Measurements from ENCODE around the gene EEFSEC. TPM values are rescaled to one million over a fixed set of nuclear protein-coding genes. Genes with fewer than 3 reads are reported as not detected.

Gene EEFSEC
- polyA plus RNA-seq, 1 experiment = 16.3 TPM

GRCh38 chr3:128312271-128312670 is 159.0 kb downstream of the EEFSEC start:
- CTCF ChIA-PET = interaction anchor here (0.5 to 1.5 kb wide), 5 partner anchors 8 to 217 kb away, joined by 3 to 4 read pairs (median 3); no protein-coding TSS in a partner anchor
- POLR2A ChIA-PET = no interaction called here

GRCh38 chr3:128313071-128313725 is 159.9 kb downstream of the EEFSEC start:
- CTCF ChIA-PET = interaction anchor here (1.0 to 1.5 kb wide), 2 partner anchors 9 to 218 kb away, joined by 3 to 4 read pairs; no protein-coding TSS in a partner anchor

More at GRCh38 chr3:128312271-128312670, 159.0 kb downstream of the EEFSEC start:
- Histone ChIP-seq H3K27me3 (ENCODE audit: control insufficient read depth, insufficient read depth, low read length) (no peaks in the 10 kb centered on the region), H3K36me3 (ENCODE audit: control insufficient read depth, insufficient read depth, low read length) (no peaks in the 10 kb centered on the region), H3K4me3 (ENCODE audit: low read depth, low read length) (no peak overlapping the region)
- DNase-seq (ENCODE audit: low read depth) = no peak
- no peak for TF ChIP-seq CTCF (IDR thresholded peaks at IDR 0.05; ENCODE audit: insufficient read depth, low read depth, low read length)

GRCh38 chr3:128313935-128314334 is 160.7 kb downstream of the EEFSEC start:
- Histone ChIP-seq H3K4me3 (ENCODE audit: low read depth, low read length) (no peak overlapping the region), H3K27me3 (ENCODE audit: control insufficient read depth, insufficient read depth, low read length) (no peaks in the 10 kb centered on the region), H3K36me3 (ENCODE audit: control insufficient read depth, insufficient read depth, low read length) (no peaks in the 10 kb centered on the region)
- no peak for TF ChIP-seq CTCF (IDR thresholded peaks at IDR 0.05; ENCODE audit: insufficient read depth, low read depth, low read length)
- DNase-seq (ENCODE audit: low read depth) = no peak
- ChIA-PET POLR2A (no interaction called here), CTCF (no interaction called here)

More at GRCh38 chr3:128313071-128313725, 159.9 kb downstream of the EEFSEC start:
- Histone ChIP-seq H3K27me3 (ENCODE audit: control insufficient read depth, insufficient read depth, low read length) (no peaks in the 10 kb centered on the region), H3K4me3 (ENCODE audit: low read depth, low read length) (no peak overlapping the region), H3K36me3 (ENCODE audit: control insufficient read depth, insufficient read depth, low read length) (no peaks in the 10 kb centered on the region)
- TF ChIP-seq CTCF (IDR thresholded peaks at IDR 0.05; ENCODE audit: insufficient read depth, low read depth, low read length) = no peak
- POLR2A ChIA-PET = no interaction called here
- DNase-seq (ENCODE audit: low read depth) = no peak

GRCh38 chr3:128315313-128315712 is 162.0 kb downstream of the EEFSEC start:
- DNase-seq (ENCODE audit: low read depth) = no peak
- H3K27me3 ChIP-seq (ENCODE audit: control insufficient read depth, insufficient read depth, low read length) = no peaks in the 10 kb centered on the region
- TF ChIP-seq CTCF (IDR thresholded peaks at IDR 0.05; ENCODE audit: insufficient read depth, low read depth, low read length) = no peak
- ChIA-PET POLR2A (no interaction called here), CTCF (no interaction called here)
- no peak overlapping the region for H3K4me3 ChIP-seq (ENCODE audit: low read depth, low read length)
- no peaks in the 10 kb centered on the region for H3K36me3 ChIP-seq (ENCODE audit: control insufficient read depth, insufficient read depth, low read length)

- ChIA-PET CTCF (no interaction called here), POLR2A (no interaction called here)
- no peak for DNase-seq (ENCODE audit: low read depth)
- Histone ChIP-seq H3K27me3 (ENCODE audit: control insufficient read depth, insufficient read depth, low read length) (no peaks in the 10 kb centered on the region), H3K36me3 (ENCODE audit: control insufficient read depth, insufficient read depth, low read length) (no peaks in the 10 kb centered on the region), H3K4me3 (ENCODE audit: low read depth, low read length) (no peak overlapping the region)
- no peak for TF ChIP-seq CTCF (IDR thresholded peaks at IDR 0.05; ENCODE audit: insufficient read depth, low read depth, low read length)
Observed at GRCh38 chr3:128316481-128316891, 163.2 kb downstream of the EEFSEC start.

Measured in BJ (cell line).